H4 (cell line): ENCODE measurements around the gene MUTYH. TPM values are rescaled to one million over a fixed set of nuclear protein-coding genes. Genes with fewer than 3 reads are reported as not detected.
"Not testable (repeated sequence)": the region's sequence is repeated elsewhere in the genome, so short reads cannot be mapped to it uniquely, and the experiment has no call there.

Experiments used
- DNase-seq: peaks from one replicate; pipeline ENCODE4 v3.0.0-alpha.2; 2015; ENCODE audit warnings: low spot score
- total RNA-seq: library from RNA; depleted of rRNA; stranded (reverse); fragments of >200 nt; shearing (Covaris generic); gene quantifications from 2 replicates; pipeline ENCODE4 v1.2.3, GENCODE V29; 2014; rRNA removed

MUTYH gene
- 11.3 TPM in 2 replicates for total RNA-seq

DNA sequence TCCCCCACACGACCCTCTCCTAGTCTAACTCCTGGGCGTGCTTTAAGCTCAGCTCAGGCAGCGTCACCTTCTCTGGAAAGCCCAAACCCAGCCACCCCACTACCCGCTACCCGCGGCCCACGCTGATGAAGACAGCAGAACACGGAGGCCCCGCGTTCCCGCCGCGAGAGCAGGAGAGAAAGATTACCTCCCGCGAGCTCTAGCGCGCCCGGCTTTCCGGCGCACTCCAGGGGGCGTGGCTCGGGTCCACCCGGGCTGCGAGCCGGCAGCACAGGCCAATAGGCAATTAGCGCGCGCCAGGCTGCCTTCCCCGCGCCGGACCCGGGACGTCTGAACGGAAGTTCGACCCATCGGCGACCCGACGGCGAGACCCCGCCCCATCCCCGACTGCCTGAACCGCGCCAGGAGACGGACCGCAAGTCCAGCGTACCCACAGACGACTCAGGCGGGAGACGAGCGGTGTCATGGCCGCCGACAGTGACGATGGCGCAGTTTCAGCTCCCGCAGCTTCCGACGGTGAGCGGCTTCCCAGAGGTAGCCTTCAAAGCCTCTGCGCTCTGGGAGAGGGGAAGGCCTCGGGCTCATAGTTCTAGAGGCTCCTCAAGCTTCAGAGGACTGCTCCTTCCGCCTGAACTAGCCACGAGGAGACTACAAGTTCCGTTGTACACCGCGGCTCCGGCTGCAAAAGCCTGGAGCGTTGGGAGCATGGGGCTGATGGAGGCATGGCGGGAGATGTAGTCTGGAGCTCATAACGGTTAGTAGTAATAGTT lies at the start of gene MUTYH, which contains the start of gene TOE1:
TSS of gene MUTYH (minus strand) at position 652 of the 770 bp plus-strand sequence. CDS start 5,935 bp downstream, outside the sequence.
TSS of gene TOE1 (plus strand) at position 382 of the 770 bp plus-strand sequence. CDS start at position 465, 83 bp downstream.
- DNase-seq: peak; percentile 96

DNA sequence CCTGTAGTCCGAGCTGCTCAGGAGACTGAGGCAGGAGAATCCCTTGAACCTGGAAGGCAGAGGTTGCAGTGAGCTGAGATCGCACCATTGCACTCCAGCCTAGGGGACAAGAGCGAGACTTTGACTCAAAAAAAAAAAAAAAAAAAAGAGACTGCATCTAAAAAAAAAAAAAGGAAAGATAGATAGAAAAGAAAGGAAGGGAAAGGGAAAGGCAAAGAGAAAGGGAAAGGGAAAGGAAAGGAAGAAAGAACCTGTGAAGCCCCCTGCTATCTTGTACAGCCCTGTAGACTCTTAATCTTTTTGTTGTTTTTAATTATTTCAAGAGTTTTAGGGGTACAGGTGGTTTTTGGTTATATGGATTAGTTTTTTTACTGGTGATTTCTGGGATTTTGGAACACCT lies 46.0 kb upstream of the MUTYH start:
- DNase-seq: no peak

DNA sequence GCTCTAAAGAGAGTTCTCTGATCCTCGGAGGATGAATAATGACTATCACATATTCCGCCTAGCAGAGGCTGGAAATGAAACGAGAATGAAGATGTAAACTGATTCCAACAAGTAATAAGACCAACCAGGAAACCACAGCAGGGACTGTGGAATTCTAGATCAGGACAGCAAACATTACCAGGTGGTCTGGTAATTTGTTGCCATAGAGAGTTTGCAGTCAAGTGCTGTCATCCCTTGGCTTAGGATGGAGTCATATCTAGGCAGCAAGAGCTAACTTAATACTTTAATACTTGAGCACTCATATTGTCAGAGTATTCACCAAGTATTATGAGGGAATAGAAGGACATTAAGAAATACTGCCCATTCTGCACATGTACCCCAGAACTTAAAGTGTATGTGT lies 45.1 kb upstream of the MUTYH start:
- DNase-seq: no peak

DNA sequence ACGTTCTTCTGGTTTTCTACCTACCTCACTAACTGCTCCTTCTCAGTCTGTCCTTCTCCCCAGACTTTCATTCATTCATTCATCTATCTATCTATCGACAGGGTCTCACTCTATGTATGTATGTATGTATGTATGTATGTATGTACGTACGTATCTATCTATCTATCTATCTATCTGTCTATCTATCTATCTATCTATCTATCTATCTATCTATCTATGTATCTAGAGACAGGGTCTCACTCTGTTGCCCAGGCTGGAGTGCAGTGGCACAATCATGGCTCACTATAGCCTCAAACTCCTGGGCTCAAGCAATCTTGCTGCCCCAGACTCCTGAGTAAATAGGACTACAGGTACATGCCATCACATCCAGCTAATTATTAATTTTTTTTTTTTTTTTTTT lies 44.0 kb upstream of the MUTYH start:
- DNase-seq: not testable (repeated sequence)

DNA sequence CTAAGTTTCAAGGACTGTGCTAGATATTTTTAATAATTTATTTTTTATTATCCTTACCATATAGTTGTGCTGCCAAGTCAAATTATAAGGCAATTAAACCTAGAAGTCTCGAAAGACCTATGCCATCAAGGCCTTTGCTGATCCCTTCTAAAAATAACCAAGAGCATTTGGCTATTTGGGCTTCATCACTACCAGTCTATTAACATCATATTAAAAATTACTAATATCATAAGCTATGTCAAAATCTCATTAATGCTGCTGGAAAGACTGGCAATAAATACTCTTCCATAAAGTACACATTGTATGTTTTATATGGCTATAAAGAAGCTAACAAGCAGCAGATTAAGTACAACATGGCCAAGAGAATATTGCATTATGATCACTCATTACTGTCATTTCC lies 43.0 kb upstream of the MUTYH start:
- DNase-seq: no peak

- no peak for DNase-seq
Measured at GRCh38 chr1:45381243-45381642, 41.0 kb upstream of the MUTYH start.

- DNase-seq: no peak
Measured at GRCh38 chr1:45380730-45381129, 40.5 kb upstream of the MUTYH start.

DNA sequence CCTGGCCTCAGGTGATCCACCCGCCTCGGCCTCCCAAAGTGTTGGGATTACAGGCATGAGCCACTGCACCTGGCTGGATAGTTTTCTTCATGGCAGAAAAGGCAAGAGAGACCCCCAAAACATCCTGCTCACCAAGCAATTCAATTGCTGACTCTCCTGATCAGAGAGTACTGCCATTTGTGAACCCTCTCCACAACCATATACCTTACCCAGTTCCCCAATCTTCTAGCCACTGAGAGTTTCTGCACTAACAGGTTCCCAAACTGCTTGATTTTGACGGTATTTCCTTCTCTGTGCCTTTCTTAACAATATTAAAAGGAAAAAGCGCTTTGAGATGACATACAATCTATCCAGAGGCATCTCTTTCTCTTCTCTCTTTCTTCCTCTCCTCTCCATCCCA lies 39.9 kb upstream of the MUTYH start:
- no peak for DNase-seq

DNA sequence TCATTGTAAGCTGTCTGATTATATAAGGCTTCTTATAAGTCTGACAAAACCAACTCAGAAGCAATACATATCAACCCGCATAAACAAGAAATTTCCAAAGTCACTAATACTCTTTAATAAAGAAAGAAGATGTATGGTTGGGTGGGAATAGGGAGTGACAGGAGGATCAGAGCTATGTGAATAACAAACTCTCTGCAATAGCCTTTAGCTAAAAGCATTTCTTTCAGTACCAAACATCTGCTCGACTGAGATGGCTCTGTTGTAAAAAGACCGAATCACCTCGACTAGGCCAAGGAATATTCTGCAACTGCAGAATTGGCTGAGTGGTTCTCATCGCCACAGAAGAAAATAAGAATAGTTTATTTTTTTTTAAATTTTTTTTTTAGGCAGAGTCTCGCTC lies 39.3 kb upstream of the MUTYH start:
- DNase-seq: no peak

- DNase-seq: no peak
Measured at GRCh38 chr1:45378184-45378583, 37.9 kb upstream of the MUTYH start.

DNA sequence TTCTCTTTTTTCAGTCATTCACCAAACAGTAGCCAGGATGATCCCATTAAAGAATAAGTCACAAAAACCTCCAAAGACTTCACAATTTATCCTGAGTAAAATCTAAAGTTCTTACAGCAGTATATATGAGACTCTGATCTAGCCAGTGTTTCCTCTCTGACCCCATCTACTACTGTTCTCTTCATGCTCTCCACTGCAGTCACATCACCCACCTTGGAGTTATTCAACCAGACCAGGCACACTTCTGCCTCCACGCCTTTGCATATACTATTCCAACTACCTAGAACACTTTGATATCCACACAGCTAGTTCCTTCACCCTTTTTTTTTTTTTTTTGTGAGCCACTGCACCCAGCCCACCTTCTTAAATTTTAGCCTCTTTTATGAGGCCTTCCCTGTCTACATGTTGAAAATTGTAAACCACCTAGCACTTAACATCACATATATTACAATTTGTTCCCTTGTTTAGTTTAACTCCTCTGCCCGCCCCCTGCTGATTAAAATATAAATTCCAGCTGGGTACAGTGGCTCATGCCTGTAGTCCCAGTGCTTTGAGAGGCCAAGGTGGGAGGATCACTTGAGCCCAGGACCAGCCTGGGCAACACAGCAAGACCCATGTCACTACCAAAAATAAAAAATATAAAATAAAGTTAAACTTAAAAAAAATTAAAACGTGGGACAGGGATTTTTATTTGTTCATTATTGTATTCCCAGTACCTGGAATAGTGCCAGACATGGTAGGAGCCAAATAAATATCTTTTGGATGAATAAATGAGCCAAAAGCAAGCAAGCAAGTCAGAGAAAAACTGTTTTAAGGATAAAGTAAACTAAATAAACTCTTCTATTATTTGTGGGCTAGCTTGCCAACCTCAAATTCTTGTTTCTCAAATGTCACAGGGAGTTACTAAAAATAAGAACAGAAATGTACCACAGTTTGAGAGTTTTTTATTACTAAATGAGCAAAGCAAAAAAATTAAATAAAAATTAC lies 35.2 kb upstream of the MUTYH start:
- DNase-seq: peak; percentile 24

DNA sequence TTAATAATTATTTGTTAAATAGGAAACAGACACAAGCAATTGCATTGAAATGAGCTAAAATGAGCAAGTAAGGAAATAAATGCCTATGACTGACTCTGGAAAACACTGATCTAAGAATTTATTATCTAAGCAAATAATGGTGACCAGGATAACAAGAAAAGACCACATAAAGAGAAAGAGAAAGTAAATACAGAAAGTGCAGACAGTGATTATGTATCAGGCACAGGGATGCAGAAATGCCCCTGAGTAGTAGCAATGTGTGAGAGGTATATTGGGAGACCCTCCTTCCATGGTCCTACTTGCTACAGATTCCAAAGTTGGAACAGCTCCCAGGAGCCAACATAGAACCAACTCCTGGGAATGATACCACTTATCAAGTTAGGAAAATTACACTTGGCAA lies 33.3 kb upstream of the MUTYH start:
- no peak for DNase-seq

- DNase-seq: no peak
Measured at GRCh38 chr1:45370575-45370974, 30.3 kb upstream of the MUTYH start.

GRCh38 chr1:45365051-45365450 lies 24.8 kb upstream of the MUTYH start:
- no peak for DNase-seq

GRCh38 chr1:45364294-45364693 lies 24.1 kb upstream of the MUTYH start:
- DNase-seq: no peak

DNA sequence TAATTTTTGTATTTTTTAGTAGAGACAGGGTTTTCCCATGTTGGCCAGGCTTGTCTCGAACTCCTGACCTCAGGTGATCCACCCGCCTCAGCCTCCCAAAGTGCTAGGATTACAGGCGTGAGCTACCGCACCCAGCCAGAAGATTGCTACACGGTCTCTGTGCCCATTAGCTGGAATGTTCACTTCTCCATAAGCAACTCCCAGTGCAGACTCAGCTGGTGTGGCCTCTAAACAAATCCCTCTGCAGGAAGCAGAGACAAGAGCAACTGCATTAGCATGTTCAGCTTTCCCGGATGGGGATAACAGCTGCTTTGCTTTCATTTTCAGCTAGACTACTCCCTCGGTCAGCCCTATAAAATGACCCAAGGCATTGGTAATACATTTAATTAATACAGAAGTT lies 20.7 kb upstream of the MUTYH start:
- DNase-seq: peak; percentile 74

DNA sequence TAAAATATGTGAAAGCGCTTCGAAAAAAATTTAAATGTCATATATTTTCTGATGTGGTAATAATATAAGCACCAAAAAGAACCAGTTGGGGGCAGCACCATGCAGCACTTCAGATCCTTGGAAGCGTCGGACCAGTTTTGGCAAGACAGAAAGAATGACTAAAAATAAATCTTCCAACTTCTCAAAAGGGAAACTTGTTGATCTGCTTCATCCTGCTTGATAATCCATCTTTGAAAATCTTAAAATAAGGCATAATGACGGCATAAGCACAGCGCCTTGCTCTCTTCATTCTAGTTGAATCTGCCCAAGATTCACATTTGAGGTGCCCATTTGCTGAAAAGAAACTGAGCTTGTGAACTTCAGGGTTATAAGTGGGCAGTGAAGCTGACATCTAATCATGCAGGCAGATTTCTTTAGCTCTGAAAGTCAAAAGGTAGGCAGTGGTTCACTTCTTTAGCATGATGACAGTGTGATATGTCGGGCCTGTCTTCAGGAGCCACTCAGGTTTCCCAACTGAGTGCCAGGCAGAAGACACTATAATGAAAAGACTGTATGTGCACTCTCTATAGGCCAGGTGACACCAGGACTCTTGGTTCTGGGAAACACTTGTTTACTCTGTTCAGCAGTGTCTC lies 19.8 kb upstream of the MUTYH start:
- DNase-seq: peak; percentile 52

DNA sequence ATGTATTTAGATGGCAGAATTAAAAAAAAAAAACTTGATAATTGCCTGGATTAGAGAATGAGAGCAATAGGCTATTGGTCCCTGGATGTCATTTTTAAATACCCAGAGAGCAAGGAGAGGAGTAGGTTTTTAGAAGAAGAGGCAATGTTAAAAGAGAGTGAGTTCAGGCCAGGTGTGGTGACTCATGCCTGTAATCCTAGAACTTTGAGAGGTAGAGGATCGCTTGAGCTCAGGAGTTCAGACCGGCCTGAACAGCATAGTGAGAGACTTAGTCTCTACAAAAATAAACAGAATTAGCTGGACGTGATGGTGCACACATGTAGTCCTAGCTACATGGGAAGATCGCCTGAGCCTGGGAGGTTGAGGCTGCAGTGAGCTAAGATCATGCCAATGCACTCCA lies 15.9 kb upstream of the MUTYH start:
- no peak for DNase-seq

DNA sequence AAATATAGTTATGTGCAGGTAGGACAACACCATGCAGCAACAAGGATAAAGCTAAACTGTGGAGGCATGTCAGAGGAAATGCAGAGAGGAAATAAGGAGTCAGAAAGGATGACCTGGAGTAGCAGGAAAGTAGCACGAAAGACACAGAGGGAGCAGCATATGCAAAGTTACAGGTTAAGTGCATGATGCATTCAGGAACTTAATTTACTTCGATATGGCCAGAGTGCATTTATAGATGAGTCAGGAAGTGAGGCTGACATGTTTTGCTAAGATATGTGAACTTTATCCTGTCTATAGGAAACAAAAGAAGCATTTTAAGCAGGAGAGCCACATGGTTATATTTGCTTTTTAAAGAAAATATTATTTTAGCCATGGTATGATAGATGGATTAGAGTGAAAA lies 15.4 kb upstream of the MUTYH start:
- no peak for DNase-seq

GRCh38 chr1:45354838-45355237 lies 14.6 kb upstream of the MUTYH start:
- no peak for DNase-seq

GRCh38 chr1:45353685-45354084 lies 13.4 kb upstream of the MUTYH start:
- no peak for DNase-seq

DNA sequence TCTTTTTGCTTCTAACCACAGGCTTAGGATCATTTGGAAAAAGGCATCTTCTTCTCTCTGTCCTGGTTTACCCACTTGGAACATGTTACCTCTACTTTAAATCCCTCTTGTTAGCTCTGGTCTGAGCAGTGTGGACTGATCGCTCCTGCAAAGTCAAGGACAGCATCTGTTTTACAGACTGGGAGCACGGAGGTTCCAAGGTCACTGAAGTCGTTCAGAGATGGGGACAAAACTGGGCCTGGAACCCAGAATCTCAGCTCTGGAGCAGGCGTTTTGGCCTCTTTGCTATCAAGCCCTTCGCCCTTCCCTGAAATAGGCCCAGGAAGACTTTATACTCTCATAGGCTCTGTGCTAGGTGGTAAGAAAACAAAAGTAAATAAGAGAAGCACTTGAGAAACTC lies 11.3 kb upstream of the MUTYH start:
- DNase-seq: no peak
